Stimulated activated CD4-positive, alpha-beta T cell treated with anti-CD3 and anti-CD28 coated beads, Interleukin-1b, Interleukin-23, amount 100 ng/mL, for 1 hour (primary cell): ENCODE measurements around the gene SALL1.

Experiments used
- DNase-seq, 2 donors: peaks; one replicate each; pipeline ENCODE4 v3.0.0-alpha.2; 2020; ENCODE audit warnings: low read depth in 2 of 2

SALL1 gene

GRCh38 chr16:51141106-51141505, 10.0 kb downstream of the SALL1 start:
- DNase-seq: no peak

- DNase-seq: no peak
These were observed 11.0 kb downstream of the SALL1 start for GRCh38 chr16:51140112-51140511.

GRCh38 chr16:51139568-51139967, 11.5 kb downstream of the SALL1 start:
- no peak for DNase-seq

GRCh38 chr16:51138178-51138577, 12.9 kb downstream of the SALL1 start:
- DNase-seq: no peak

GRCh38 chr16:51137097-51137496, 14.0 kb downstream of the SALL1 start:
- no peak for DNase-seq

GRCh38 chr16:51134876-51135275, 16.2 kb downstream of the SALL1 start:
- DNase-seq: no peak

GRCh38 chr16:51134269-51134812, 16.7 kb downstream of the SALL1 start:
- DNase-seq: no peak

- DNase-seq: no peak
These were observed 17.4 kb downstream of the SALL1 start for GRCh38 chr16:51133688-51134087.

- DNase-seq: no peak
These were observed 17.9 kb downstream of the SALL1 start for GRCh38 chr16:51133183-51133582.

GRCh38 chr16:51132490-51133115, 18.5 kb downstream of the SALL1 start:
- no peak for DNase-seq

GRCh38 chr16:51131619-51132018, 19.5 kb downstream of the SALL1 start:
- DNase-seq: no peak

- DNase-seq: no peak
These were observed 22.0 kb downstream of the SALL1 start for GRCh38 chr16:51129105-51129504.

- DNase-seq: no peak
These were observed 25.1 kb downstream of the SALL1 start for GRCh38 chr16:51125992-51126391.

- no peak for DNase-seq
These were observed 26.2 kb downstream of the SALL1 start for GRCh38 chr16:51124896-51125295.

- no peak for DNase-seq
These were observed 29.2 kb downstream of the SALL1 start for GRCh38 chr16:51121850-51122249.

GRCh38 chr16:51120730-51121347, 30.2 kb downstream of the SALL1 start:
- no peak for DNase-seq

GRCh38 chr16:51119973-51120729, 30.9 kb downstream of the SALL1 start:
- DNase-seq: no peak

GRCh38 chr16:51119556-51119955, 31.5 kb downstream of the SALL1 start:
- no peak for DNase-seq

GRCh38 chr16:51116353-51116752, 34.7 kb downstream of the SALL1 start:
- no peak for DNase-seq

- no peak for DNase-seq
These were observed 36.7 kb downstream of the SALL1 start for GRCh38 chr16:51114382-51114781.

- no peak for DNase-seq
These were observed 37.6 kb downstream of the SALL1 start for GRCh38 chr16:51113236-51114125.

GRCh38 chr16:51112323-51112722, 38.7 kb downstream of the SALL1 start:
- no peak for DNase-seq
